Endothelial cell (in vitro differentiated cells): ENCODE results near the gene GTF2F2. TPM values are rescaled to one million over a fixed set of nuclear protein-coding genes. Genes with fewer than 3 reads are reported as not detected.

ENCODE experiments used
- DNase-seq: peaks from one replicate; pipeline ENCODE4 v3.0.0; 2021; ENCODE audit warnings: low spot score
- H3K27ac Mint-ChIP-seq: one replicate; pipeline ENCODE4 v1.8.0; 2021; ENCODE audit warnings: mixed read lengths, inconsistent platforms; ENCODE audit not compliant: unreplicated experiment
- H3K27me3 Mint-ChIP-seq: one replicate; pipeline ENCODE4 v1.8.0; 2021; ENCODE audit warnings: mild to moderate bottlenecking, moderate library complexity, mixed read lengths, inconsistent platforms; ENCODE audit not compliant: unreplicated experiment
- H3K36me3 Mint-ChIP-seq: one replicate; pipeline ENCODE4 v1.8.0; 2021; ENCODE audit warnings: mild to moderate bottlenecking, low read depth, mixed read lengths, inconsistent platforms; ENCODE audit not compliant: unreplicated experiment
- H3K4me1 Mint-ChIP-seq: one replicate; pipeline ENCODE4 v1.8.0; 2021; ENCODE audit warnings: mild to moderate bottlenecking, mixed read lengths, inconsistent platforms; ENCODE audit not compliant: unreplicated experiment
- H3K4me3 Mint-ChIP-seq: one replicate; pipeline ENCODE4 v1.8.0; 2021; ENCODE audit warnings: mild to moderate bottlenecking, mixed read lengths, inconsistent platforms; ENCODE audit not compliant: unreplicated experiment
- H3K9me3 Mint-ChIP-seq: one replicate; pipeline ENCODE4 v1.8.0; 2021; ENCODE audit warnings: mixed read lengths, inconsistent platforms; ENCODE audit not compliant: unreplicated experiment
- total RNA-seq: library from RNA; stranded (reverse); fragmentation: NEBNext Ultra II Directional; extraction: Animal tissue kit (Norgen Biotek cat#: 25700); gene quantifications from one replicate; pipeline ENCODE4 v1.2.1, GENCODE V29; 2021; ENCODE audit not compliant: unreplicated experiment
- TF ChIP-seq, protein P1 (sequence below): fragments of 200-600 bp; sonication (generic); IDR thresholded peaks from one replicate; pipeline ENCODE4 v1.5.0; 2021; ENCODE audit warnings: antibody characterized with exemption; ENCODE audit not compliant: unreplicated experiment

The GTF2F2 gene
- total RNA-seq, 1 donor from 2014 or later, result 13.6 TPM

DNA sequence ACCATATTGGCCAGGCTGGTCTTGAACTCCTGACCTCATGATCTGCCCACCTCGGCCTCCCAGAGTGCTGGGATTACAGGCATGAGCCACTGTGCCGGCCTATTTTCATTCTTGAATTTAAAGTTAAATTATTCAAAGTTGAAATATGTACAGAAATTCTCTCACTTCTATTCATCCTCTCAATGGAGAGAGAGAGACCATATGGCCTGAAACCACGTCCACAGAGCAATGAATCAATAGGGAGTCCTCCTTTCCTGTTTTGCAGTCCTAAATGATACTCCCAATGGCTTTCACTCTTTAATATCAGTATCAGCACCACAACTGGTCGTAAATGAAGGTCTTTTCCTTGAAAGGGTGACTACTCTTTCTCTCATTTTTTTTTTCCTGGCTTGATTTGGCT lies 111.0 kb downstream of the GTF2F2 start:
- H3K4me3 Mint-ChIP-seq, result no peak overlapping the region
- TF ChIP-seq, protein P1, sequence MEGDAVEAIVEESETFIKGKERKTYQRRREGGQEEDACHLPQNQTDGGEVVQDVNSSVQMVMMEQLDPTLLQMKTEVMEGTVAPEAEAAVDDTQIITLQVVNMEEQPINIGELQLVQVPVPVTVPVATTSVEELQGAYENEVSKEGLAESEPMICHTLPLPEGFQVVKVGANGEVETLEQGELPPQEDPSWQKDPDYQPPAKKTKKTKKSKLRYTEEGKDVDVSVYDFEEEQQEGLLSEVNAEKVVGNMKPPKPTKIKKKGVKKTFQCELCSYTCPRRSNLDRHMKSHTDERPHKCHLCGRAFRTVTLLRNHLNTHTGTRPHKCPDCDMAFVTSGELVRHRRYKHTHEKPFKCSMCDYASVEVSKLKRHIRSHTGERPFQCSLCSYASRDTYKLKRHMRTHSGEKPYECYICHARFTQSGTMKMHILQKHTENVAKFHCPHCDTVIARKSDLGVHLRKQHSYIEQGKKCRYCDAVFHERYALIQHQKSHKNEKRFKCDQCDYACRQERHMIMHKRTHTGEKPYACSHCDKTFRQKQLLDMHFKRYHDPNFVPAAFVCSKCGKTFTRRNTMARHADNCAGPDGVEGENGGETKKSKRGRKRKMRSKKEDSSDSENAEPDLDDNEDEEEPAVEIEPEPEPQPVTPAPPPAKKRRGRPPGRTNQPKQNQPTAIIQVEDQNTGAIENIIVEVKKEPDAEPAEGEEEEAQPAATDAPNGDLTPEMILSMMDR, result no peak
- H3K9me3 Mint-ChIP-seq, result no peaks in the 10 kb centered on the region
- peak overlapping the region; percentile 61 for H3K27ac Mint-ChIP-seq
- no peaks in the 10 kb centered on the region for H3K4me1 Mint-ChIP-seq
- no peaks in the 10 kb centered on the region for H3K27me3 Mint-ChIP-seq
- no peak for DNase-seq
- H3K36me3 Mint-ChIP-seq, result no peaks in the 10 kb centered on the region

DNA sequence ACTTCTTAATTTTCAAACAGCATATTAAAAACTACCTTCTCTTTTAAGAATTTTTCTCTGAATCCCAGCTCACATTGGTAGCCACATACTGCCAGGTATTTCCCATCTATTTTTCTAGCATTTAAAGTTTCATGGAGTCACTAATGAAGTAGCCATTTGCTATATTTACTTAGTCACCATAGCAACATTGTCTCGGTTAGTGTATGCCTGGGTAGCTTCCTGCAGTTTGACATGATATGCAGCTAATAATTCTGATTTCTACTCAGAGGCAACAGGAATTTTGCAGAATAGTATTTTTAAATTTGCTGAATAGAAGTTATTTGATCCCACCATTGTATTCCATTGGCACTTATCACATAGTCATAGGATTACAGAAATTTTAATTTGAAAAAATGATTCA lies 111.4 kb downstream of the GTF2F2 start:
- Mint-ChIP-seq H3K4me3 (no peak overlapping the region), H3K36me3 (no peaks in the 10 kb centered on the region), H3K27ac (peak overlapping the region; percentile 61), H3K27me3 (no peaks in the 10 kb centered on the region), H3K4me1 (no peaks in the 10 kb centered on the region), H3K9me3 (no peaks in the 10 kb centered on the region)
- no peak for DNase-seq
- TF ChIP-seq, protein P1, result no peak

GRCh38 chr13:45232591-45232990 lies 112.3 kb downstream of the GTF2F2 start:
- Mint-ChIP-seq H3K4me3 (no peak overlapping the region), H3K27me3 (no peaks in the 10 kb centered on the region), H3K4me1 (no peaks in the 10 kb centered on the region), H3K36me3 (no peaks in the 10 kb centered on the region), H3K27ac (no peak overlapping the region), H3K9me3 (no peaks in the 10 kb centered on the region)
- DNase-seq, result no peak
- TF ChIP-seq, protein P1, result no peak

DNA sequence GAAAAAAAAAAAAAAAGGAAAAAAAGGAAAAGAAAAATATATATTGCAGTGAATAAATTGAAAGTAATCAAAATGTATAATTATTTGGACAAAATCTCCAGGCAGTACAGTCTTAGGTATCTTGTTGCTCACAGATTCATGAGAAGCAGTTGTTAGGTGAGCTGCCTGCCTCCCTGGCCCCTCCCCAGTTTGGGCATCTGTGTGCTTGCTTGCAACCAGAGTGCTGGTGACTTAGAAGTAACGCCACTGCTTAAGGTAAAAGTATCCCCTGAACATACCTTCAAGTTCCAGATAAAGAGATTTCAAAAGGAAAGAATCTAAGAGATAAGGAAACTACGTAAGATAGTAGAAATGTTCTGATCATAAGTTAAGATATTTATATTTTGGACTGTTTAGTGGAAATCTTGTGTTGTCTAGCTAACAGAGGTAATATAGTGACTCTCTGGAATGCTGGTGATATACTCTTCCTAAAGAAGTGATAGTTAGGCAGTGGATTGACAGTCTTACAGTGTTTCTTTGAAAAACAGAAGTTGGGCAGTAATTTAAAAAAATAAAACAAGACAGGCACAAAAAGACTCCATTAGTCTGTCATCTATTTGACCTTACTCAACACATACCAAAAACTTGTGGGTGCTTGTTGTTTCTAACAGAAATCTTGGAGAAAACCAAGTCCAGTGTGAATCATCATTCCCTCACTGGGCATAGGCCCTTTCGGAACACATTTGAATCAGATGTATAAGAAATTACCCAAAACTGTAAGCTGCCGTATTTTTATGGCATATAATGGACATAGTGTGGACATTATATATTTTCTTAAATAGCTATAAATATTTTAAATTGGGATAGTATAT lies 118.9 kb downstream of the GTF2F2 start:
- no peaks in the 10 kb centered on the region for H3K9me3 Mint-ChIP-seq
- H3K27ac Mint-ChIP-seq, result no peak overlapping the region
- no peaks in the 10 kb centered on the region for H3K36me3 Mint-ChIP-seq
- H3K4me3 Mint-ChIP-seq, result no peak overlapping the region
- H3K27me3 Mint-ChIP-seq, result no peaks in the 10 kb centered on the region
- no peaks in the 10 kb centered on the region for H3K4me1 Mint-ChIP-seq
- TF ChIP-seq, protein P1, result no peak
- no peak for DNase-seq

DNA sequence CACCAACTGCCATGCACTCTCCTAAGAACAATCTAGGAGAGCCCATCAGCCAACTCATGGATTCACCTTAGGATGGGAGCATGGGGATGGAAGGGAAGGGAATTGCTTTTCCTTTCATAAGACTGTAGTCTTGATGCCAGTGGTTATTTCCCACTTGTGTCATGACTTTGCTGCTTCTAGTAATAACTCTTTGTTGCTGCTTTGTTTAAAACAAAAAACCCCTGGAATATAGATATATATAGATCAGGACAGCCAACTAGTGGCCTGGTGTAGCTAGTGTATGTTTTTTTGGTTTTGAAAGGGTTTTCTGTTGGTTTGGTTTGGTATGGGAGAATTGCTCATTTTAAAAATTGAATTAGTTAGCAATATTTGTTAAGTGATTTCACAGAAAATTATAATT lies 119.8 kb downstream of the GTF2F2 start:
- Mint-ChIP-seq H3K36me3 (no peaks in the 10 kb centered on the region), H3K27ac (no peak overlapping the region), H3K4me1 (no peaks in the 10 kb centered on the region), H3K4me3 (no peak overlapping the region), H3K9me3 (no peaks in the 10 kb centered on the region), H3K27me3 (no peaks in the 10 kb centered on the region)
- DNase-seq, result no peak
- TF ChIP-seq, protein P1, result no peak
